Tibial nerve (tissue), 4 donors: ENCODE measurements around the gene AKR1C2. TPM values are rescaled to one million over a fixed set of nuclear protein-coding genes. Genes with fewer than 3 reads are reported as not detected.
"Not testable (repeated sequence)": the region's sequence is repeated elsewhere in the genome, so short reads cannot be mapped to it uniquely, and the experiment has no call there.

Experiments used
- DNase-seq, 2 donors: peaks; one replicate each; pipeline ENCODE4 v3.0.0-alpha.2; 2019; ENCODE audit warnings: low spot score in 2 of 2
- H3K27ac ChIP-seq, 4 donors: fragments of 200-600 bp; sonication (generic) in 3 of 4; one replicate each; pipeline ENCODE4 v1.5.1; 2017 to 2019; ENCODE audit warnings: mild to moderate bottlenecking in 1 of 4
- H3K27me3 ChIP-seq, 2 donors: fragments of 200-600 bp; sonication (generic) in 1 of 2; one replicate each; pipeline versions ENCODE4 v1.5.1 to v1.6.0; 2017 to 2019
- H3K36me3 ChIP-seq, 3 donors: fragments of 200-600 bp; sonication (generic); one replicate each; pipeline ENCODE4 v1.5.1; 2018 to 2019
- H3K4me1 ChIP-seq, 4 donors: fragments of 200-600 bp; sonication (generic) in 3 of 4; one replicate each; pipeline ENCODE4 v1.5.1; 2017 to 2019
- H3K4me3 ChIP-seq, 4 donors: fragments of 200-600 bp; sonication (generic) in 3 of 4; one replicate each; pipeline ENCODE4 v1.5.1; 2017 to 2019; ENCODE audit warnings: mild to moderate bottlenecking in 1 of 4, moderate library complexity in 1 of 4
- H3K9me3 ChIP-seq, 4 donors: fragments of 200-600 bp; sonication (generic) in 3 of 4; one replicate each; pipeline ENCODE4 v1.5.1; 2017 to 2019
- EP300 ChIP-seq, 2 donors: sonication (generic); formaldehyde crosslinking; IDR thresholded peaks; one replicate each; pipeline ENCODE4 v1.6.1; 2017; ENCODE audit warnings: antibody characterized with exemption in 2 of 2, mild to moderate bottlenecking in 1 of 2
- POLR2A ChIP-seq, 2 donors: fragments of 450-650 bp; IDR thresholded peaks; one replicate each; pipeline ENCODE4 v1.6.1; 2017; ENCODE audit warnings: antibody characterized with exemption in 2 of 2, mild to moderate bottlenecking in 2 of 2, moderate library complexity in 2 of 2
- WGBS, 2 donors: methylation state at CpG; one replicate each; pipeline ENCODE4 v1.1.5; 2018; 5-methylcytosine and 5-hydroxymethylcytosine counted together
- total RNA-seq, 4 donors: library from RNA; depleted of rRNA; stranded (reverse); fragments of >200 nt; gene quantifications; one replicate each; pipeline ENCODE4 v1.1.0, GENCODE V29; 2016
- TF ChIP-seq, protein P1 (sequence below), 5 experiments: fragments of 200-600 bp in 3 of 5; fragments of 450-650 bp in 2 of 5; sonication (generic) in 3 of 5; IDR thresholded peaks; one replicate each; pipeline ENCODE4 v1.5.1; 2016 to 2019; ENCODE audit warnings: antibody characterized with exemption in 5 of 5, mild to moderate bottlenecking in 3 of 5, moderate library complexity in 2 of 5

The AKR1C2 gene
- 10 to 100 TPM; 24.7 to 52.2 (median 39.6) TPM for total RNA-seq

DNA sequence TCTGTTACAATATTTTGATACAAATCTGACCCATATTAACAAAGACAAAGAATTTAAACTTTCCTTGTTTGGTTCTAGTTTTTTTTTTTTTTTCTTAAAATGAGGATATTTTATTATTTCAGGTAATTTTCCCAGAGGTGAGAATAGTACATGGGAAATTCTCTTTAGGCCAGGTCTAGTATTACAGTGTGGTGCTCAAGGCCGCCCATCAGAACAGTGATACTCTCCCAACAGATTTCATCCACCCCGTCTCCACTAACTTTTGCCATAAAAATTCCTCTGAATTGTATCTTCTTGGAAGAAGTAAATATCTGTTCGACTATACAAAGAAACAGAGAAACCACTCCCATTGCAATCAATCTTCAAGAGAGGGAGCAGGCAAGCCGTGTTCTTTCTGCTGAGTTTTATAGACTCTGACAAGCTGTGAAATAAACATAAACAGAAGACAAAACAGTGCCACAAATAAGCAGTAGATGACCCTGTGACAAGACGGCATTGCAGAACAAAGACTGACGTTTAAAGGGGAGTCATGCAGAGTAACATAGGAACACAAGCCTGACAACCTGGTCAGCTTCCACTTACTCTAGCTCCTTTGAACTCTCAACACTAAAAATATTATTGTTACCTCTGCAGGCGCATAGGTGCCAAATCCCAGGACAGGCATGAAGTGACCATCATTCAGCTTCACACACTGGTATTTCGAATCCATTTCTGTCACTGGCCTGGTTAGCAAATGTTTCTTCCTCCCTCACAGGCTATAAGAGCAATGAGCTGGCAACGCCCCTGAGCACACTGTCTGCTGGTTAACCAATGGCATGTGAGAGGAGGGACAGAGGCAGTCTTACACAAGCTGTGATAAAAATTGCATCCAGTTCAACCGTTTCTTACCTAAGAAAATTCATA, at the start of gene AKR1C2:
AKR1C2 (minus strand) TSS at position 731 of the 903 bp plus-strand sequence; CDS start at position 709, 22 bp downstream.
- 30 to 31% methylated on average over 9 to 10 of the region's 10 CpGs for WGBS, 2 donors
- H3K27me3 ChIP-seq, H3K9me3 ChIP-seq, H3K36me3 ChIP-seq, H3K4me1 ChIP-seq, DNase-seq: not testable (repeated sequence)
- H3K27ac ChIP-seq, result peak within 1 kb of the TSS in 1 of 4 donors; percentile 47
- H3K4me3 ChIP-seq, result peak within 1 kb of the TSS in 1 of 4 donors; percentile 46
- TF ChIP-seq POLR2A (IDR thresholded peaks at IDR 0.05) (peak in 1 of 2 donors; percentile 31), EP300 (IDR thresholded peaks at IDR 0.05) (peak in 1 of 2 donors; percentile 49)

GRCh38 chr10:5052951-5053500, 49.4 kb upstream of the AKR1C2 start:
- H3K4me1 ChIP-seq, H3K27me3 ChIP-seq, H3K9me3 ChIP-seq, H3K27ac ChIP-seq, DNase-seq, H3K36me3 ChIP-seq, H3K4me3 ChIP-seq: not testable (repeated sequence)
- WGBS, 2 donors, result 98 to 100% methylated on average over 3 to 16 of the region's 16 CpGs

GRCh38 chr10:5047912-5048628, 44.4 kb upstream of the AKR1C2 start:
- Histone ChIP-seq H3K4me1 (peaks cover 0 to 9% (median 0%) of the 10 kb centered on the region in 4 donors), H3K36me3 (no peaks in the 10 kb centered on the region), H3K4me3 (no peak overlapping the region), H3K9me3 (no peaks in the 10 kb centered on the region), H3K27me3 (no peaks in the 10 kb centered on the region), H3K27ac (no peak overlapping the region)
- no peak for DNase-seq
- WGBS, 2 donors, result 64 to 74% methylated on average over 1 of the region's 1 CpG
- TF ChIP-seq EP300 (IDR thresholded peaks at IDR 0.05) (no peak), POLR2A (IDR thresholded peaks at IDR 0.05) (no peak)

DNA sequence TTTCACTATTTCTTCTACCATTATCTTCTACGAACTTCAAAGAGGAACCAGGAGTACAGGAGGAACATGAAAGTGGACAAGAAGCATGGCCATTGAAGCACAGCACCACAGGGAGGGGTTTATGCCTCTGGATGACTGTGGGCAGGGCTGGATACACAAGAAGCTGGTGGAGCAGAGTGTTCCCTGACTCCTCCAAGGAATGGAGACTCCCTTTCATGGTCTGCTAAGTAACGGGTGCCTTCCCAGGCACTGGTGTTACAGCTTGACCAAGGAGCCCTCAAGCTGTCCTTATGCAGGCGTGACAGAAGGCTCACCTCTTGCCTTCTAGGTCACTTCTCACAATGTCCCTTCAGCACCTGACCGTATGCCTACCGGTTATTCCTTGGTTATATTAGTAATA, 43.4 kb upstream of the AKR1C2 start:
- not testable (repeated sequence) for H3K36me3 ChIP-seq, H3K4me3 ChIP-seq
- WGBS, 2 donors, result 84 to 90% methylated on average over 5 of the region's 5 CpGs

GRCh38 chr10:5046410-5046809, 42.8 kb upstream of the AKR1C2 start:
- no peak overlapping the region for H3K27ac ChIP-seq
- no peak overlapping the region for H3K4me3 ChIP-seq
- no peaks in the 10 kb centered on the region for H3K36me3 ChIP-seq
- H3K4me1 ChIP-seq, result peaks cover 0 to 13% (median 0%) of the 10 kb centered on the region in 4 donors
- 91 to 93% methylated on average over 6 of the region's 6 CpGs for WGBS, 2 donors
- no peaks in the 10 kb centered on the region for H3K27me3 ChIP-seq
- no peaks in the 10 kb centered on the region for H3K9me3 ChIP-seq
- no peak for DNase-seq
- TF ChIP-seq, protein P1, sequence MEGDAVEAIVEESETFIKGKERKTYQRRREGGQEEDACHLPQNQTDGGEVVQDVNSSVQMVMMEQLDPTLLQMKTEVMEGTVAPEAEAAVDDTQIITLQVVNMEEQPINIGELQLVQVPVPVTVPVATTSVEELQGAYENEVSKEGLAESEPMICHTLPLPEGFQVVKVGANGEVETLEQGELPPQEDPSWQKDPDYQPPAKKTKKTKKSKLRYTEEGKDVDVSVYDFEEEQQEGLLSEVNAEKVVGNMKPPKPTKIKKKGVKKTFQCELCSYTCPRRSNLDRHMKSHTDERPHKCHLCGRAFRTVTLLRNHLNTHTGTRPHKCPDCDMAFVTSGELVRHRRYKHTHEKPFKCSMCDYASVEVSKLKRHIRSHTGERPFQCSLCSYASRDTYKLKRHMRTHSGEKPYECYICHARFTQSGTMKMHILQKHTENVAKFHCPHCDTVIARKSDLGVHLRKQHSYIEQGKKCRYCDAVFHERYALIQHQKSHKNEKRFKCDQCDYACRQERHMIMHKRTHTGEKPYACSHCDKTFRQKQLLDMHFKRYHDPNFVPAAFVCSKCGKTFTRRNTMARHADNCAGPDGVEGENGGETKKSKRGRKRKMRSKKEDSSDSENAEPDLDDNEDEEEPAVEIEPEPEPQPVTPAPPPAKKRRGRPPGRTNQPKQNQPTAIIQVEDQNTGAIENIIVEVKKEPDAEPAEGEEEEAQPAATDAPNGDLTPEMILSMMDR (IDR thresholded peaks at IDR 0.05), result no peak
- TF ChIP-seq EP300 (IDR thresholded peaks at IDR 0.05) (no peak), POLR2A (IDR thresholded peaks at IDR 0.05) (no peak)

More for the DNA sequence above, 43.4 kb upstream of the AKR1C2 start:
- not testable (repeated sequence) for H3K9me3 ChIP-seq, DNase-seq, H3K27ac ChIP-seq, H3K27me3 ChIP-seq
- peaks cover 0 to 12% (median 0%) of the 10 kb centered on the region in 4 donors for H3K4me1 ChIP-seq

- WGBS, 2 donors, result 90 to 95% methylated on average over 9 of the region's 9 CpGs
- H3K4me1 ChIP-seq, result peaks cover 0 to 13% (median 0%) of the 10 kb centered on the region in 4 donors
- H3K27me3 ChIP-seq, result no peaks in the 10 kb centered on the region
- H3K36me3 ChIP-seq, result no peaks in the 10 kb centered on the region
- DNase-seq, result no peak
- no peaks in the 10 kb centered on the region for H3K9me3 ChIP-seq
- H3K4me3 ChIP-seq, result no peak overlapping the region
- no peak overlapping the region for H3K27ac ChIP-seq
- TF ChIP-seq, protein P1 (IDR thresholded peaks at IDR 0.05), result no peak
- no peak for TF ChIP-seq POLR2A (IDR thresholded peaks at IDR 0.05)
Observed at GRCh38 chr10:5045095-5045494, 41.4 kb upstream of the AKR1C2 start.
